ENCODE results near the gene ARHGEF1.

DNA sequence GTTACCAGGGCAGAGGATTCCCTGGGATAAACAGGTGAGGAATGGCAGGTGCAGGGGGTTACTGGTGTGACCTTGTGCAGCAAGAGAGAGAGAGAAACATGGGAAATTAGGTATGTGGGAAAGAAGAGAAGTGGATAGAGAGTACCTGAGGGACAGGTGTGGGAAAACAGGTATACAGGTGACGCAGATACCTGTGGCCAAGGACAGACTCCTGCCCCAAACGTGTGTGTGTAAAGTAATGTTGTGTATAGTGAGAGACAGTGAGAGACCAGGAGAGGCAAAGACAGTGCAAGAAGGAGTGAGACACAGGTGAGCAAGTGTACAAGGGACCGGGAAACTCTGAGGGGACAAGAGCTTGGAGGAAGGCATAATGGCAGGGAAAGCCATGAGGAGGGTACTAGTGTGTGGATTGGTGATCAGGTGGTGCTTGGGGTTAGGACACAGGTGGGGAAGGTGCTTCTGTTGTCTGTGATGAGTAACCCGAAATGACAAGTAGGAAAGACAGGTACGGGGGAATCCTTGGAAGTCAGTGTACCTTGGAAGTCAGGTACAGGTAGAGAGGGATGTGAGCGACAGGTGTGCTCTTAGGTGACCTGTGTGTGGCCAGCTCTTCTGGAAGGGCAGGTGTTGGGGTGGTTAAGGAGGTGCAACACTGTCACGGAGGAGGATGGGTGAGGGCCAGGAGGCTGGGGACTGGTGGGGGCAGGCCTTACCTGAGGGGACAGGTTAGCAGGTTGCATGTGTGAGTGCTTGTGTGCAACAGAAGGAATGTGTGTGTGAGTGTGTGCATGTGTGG, 42.4 kb downstream of the ARHGEF1 start:
- no peak for TF ChIP-seq SIN3A (IDR thresholded peaks at IDR 0.05; ENCODE audit: borderline replicate concordance, insufficient read depth, low read depth, low read length)
- TF ChIP-seq, protein P1, sequence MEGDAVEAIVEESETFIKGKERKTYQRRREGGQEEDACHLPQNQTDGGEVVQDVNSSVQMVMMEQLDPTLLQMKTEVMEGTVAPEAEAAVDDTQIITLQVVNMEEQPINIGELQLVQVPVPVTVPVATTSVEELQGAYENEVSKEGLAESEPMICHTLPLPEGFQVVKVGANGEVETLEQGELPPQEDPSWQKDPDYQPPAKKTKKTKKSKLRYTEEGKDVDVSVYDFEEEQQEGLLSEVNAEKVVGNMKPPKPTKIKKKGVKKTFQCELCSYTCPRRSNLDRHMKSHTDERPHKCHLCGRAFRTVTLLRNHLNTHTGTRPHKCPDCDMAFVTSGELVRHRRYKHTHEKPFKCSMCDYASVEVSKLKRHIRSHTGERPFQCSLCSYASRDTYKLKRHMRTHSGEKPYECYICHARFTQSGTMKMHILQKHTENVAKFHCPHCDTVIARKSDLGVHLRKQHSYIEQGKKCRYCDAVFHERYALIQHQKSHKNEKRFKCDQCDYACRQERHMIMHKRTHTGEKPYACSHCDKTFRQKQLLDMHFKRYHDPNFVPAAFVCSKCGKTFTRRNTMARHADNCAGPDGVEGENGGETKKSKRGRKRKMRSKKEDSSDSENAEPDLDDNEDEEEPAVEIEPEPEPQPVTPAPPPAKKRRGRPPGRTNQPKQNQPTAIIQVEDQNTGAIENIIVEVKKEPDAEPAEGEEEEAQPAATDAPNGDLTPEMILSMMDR (IDR thresholded peaks at IDR 0.05) = no peak

All from Panc1 (cell line).